Measurements from ENCODE around the gene SRGAP3.

Gene SRGAP3

GRCh38 chr3:9080163-9080562 is 169.3 kb downstream of the SRGAP3 start:
- no peak for DNase-seq (ENCODE audit: low spot score)

GRCh38 chr3:9079676-9080075 is 169.8 kb downstream of the SRGAP3 start:
- DNase-seq (ENCODE audit: low spot score), result no peak

- DNase-seq (ENCODE audit: low spot score), result no peak
These were observed 170.7 kb downstream of the SRGAP3 start for GRCh38 chr3:9078561-9079240.

GRCh38 chr3:9077029-9077428 is 172.4 kb downstream of the SRGAP3 start:
- no peak for DNase-seq (ENCODE audit: low spot score)

- no peak for DNase-seq (ENCODE audit: low spot score)
These were observed 173.7 kb downstream of the SRGAP3 start for GRCh38 chr3:9075762-9076161.

- no peak for DNase-seq (ENCODE audit: low spot score)
These were observed 175.4 kb downstream of the SRGAP3 start for GRCh38 chr3:9074079-9074478.

GRCh38 chr3:9072667-9073009 is 176.8 kb downstream of the SRGAP3 start:
- no peak for DNase-seq (ENCODE audit: low spot score)

- DNase-seq (ENCODE audit: low spot score), result no peak
These were observed 177.3 kb downstream of the SRGAP3 start for GRCh38 chr3:9071936-9072666.

GRCh38 chr3:9070961-9071360 is 178.5 kb downstream of the SRGAP3 start:
- no peak for DNase-seq (ENCODE audit: low spot score)

- no peak for DNase-seq (ENCODE audit: low spot score)
These were observed 179.5 kb downstream of the SRGAP3 start for GRCh38 chr3:9069971-9070370.

- DNase-seq (ENCODE audit: low spot score), result no peak
These were observed 181.4 kb downstream of the SRGAP3 start for GRCh38 chr3:9068051-9068450.

GRCh38 chr3:9067352-9067975 is 182.0 kb downstream of the SRGAP3 start:
- peak; percentile 11 for DNase-seq (ENCODE audit: low spot score)

- DNase-seq (ENCODE audit: low spot score), result no peak
These were observed 182.7 kb downstream of the SRGAP3 start for GRCh38 chr3:9066775-9067174.

GRCh38 chr3:9066141-9066540 is 183.3 kb downstream of the SRGAP3 start:
- DNase-seq (ENCODE audit: low spot score), result no peak

GRCh38 chr3:9064850-9065249 is 184.6 kb downstream of the SRGAP3 start:
- DNase-seq (ENCODE audit: low spot score), result no peak

GRCh38 chr3:9064251-9064650 is 185.2 kb downstream of the SRGAP3 start:
- DNase-seq (ENCODE audit: low spot score), result no peak

GRCh38 chr3:9062570-9062969 is 186.9 kb downstream of the SRGAP3 start:
- no peak for DNase-seq (ENCODE audit: low spot score)

GRCh38 chr3:9061634-9062033 is 187.8 kb downstream of the SRGAP3 start:
- no peak for DNase-seq (ENCODE audit: low spot score)

GRCh38 chr3:9059489-9060400 is 189.7 kb downstream of the SRGAP3 start:
- DNase-seq (ENCODE audit: low spot score), result no peak

- DNase-seq (ENCODE audit: low spot score), result no peak
These were observed 192.9 kb downstream of the SRGAP3 start for GRCh38 chr3:9056581-9056980.

GRCh38 chr3:9047452-9048346 is 201.7 kb downstream of the SRGAP3 start:
- DNase-seq (ENCODE audit: low spot score), result no peak
